Gastroesophageal sphincter (tissue), 4 donors: Measurements from ENCODE around the gene SPEF2. TPM values are rescaled to one million over a fixed set of nuclear protein-coding genes. Genes with fewer than 3 reads are reported as not detected.

ENCODE experiments used
- ATAC-seq: fragments of 150-250 bp; one replicate; pipeline ENCODE4 v1.9.1; 2016; ENCODE audit warnings: mild to moderate bottlenecking, moderate library complexity
- H3K27ac ChIP-seq, 4 donors: fragments of 200-600 bp; sonication (generic) in 3 of 4; 1 replicate in 3 of 4; 2 replicates in 1 of 4; pipeline ENCODE4 v1.5.1; 2016 to 2019
- H3K27me3 ChIP-seq: fragments of 200-600 bp; sonication (generic); one replicate; pipeline ENCODE4 v1.5.1; 2019
- H3K36me3 ChIP-seq, 2 donors: fragments of 200-600 bp; sonication (generic); one replicate each; pipeline ENCODE4 v1.5.1; 2019; ENCODE audit warnings: control low read depth in 1 of 2
- H3K4me1 ChIP-seq, 3 donors: fragments of 200-600 bp; sonication (generic); 1 replicate in 2 of 3; 2 replicates in 1 of 3; pipeline ENCODE4 v1.5.1; 2016 to 2019; ENCODE audit warnings: control low read depth in 2 of 3
- H3K4me3 ChIP-seq, 2 donors: fragments of 200-600 bp; sonication (generic); one replicate each; pipeline ENCODE4 v1.5.1; 2019; ENCODE audit warnings: mild to moderate bottlenecking in 1 of 2, moderate library complexity in 1 of 2
- H3K9me3 ChIP-seq, 3 donors: fragments of 200-600 bp; sonication (generic); one replicate each; pipeline ENCODE4 v1.5.1; 2017 to 2019; ENCODE audit warnings: control low read depth in 2 of 3
- EP300 ChIP-seq: sonication (generic); formaldehyde crosslinking; IDR thresholded peaks from one replicate; pipeline ENCODE4 v1.6.1; 2017; ENCODE audit warnings: antibody characterized with exemption, mild to moderate bottlenecking
- POLR2A ChIP-seq, 2 donors: fragments of 450-650 bp; IDR thresholded peaks; one replicate each; pipeline ENCODE4 v1.6.1; 2017; ENCODE audit warnings: antibody characterized with exemption in 2 of 2, mild to moderate bottlenecking in 2 of 2, moderate library complexity in 1 of 2
- POLR2AphosphoS5 ChIP-seq: sonication (generic); formaldehyde crosslinking; IDR thresholded peaks from one replicate; pipeline ENCODE4 v1.6.1; 2017; ENCODE audit warnings: antibody characterized with exemption
- WGBS, 2 donors: methylation state at CpG; one replicate each; pipeline ENCODE4 v1.1.5; 2018; ENCODE audit warnings: low coverage in 1 of 2; 5-methylcytosine and 5-hydroxymethylcytosine counted together
- total RNA-seq, 4 donors: library from RNA; depleted of rRNA; stranded (reverse); fragments of >200 nt; gene quantifications; one replicate each; pipeline ENCODE4 v1.1.0, GENCODE V29; 2016
- TF ChIP-seq, protein P1 (sequence below), 4 experiments: fragments of 200-600 bp in 2 of 4; fragments of 450-650 bp in 2 of 4; sonication (generic) in 1 of 4; IDR thresholded peaks; one replicate each; pipeline ENCODE4 v1.5.1; 2017 to 2019; ENCODE audit warnings: antibody characterized with exemption in 4 of 4, mild to moderate bottlenecking in 2 of 4, moderate library complexity in 2 of 4

The SPEF2 gene
- total RNA-seq, 4 donors from 2014 or later = 2.1 to 5.8 (median 3.1) TPM

- 71% methylated on average over 1 of the region's 1 CpG; no CpG with 5 or more reads in 1 of the 2 donors for WGBS, 2 donors
- no peak for ATAC-seq
- H3K4me3 ChIP-seq = no peak overlapping the region
Measured at GRCh38 chr5:35672995-35673394, 55.3 kb downstream of the SPEF2 start.

DNA sequence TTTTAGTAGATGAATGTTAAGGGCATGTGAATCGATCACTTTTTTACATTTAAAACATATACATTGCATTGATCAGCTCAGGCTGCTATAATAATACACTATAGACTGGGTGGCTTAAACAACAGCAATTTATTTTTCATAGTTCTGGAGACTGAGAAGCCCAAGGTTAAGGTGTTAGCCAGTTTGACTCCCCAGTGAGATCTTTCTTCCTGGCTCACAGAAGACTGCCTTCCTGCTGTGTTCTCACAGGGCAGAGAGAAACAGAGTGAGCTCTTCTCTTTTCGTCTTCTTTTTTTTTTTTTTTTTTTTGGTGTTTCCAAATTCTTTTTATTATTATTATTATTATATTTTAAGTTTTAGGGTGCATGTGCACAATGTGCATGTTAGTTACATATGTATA, 56.4 kb downstream of the SPEF2 start:
- Histone ChIP-seq H3K9me3 (no peaks in the 10 kb centered on the region), H3K27me3 (no peaks in the 10 kb centered on the region), H3K4me1 (peaks cover 0 to 7% (median 3%) of the 10 kb centered on the region in 3 donors), H3K27ac (no peak overlapping the region), H3K36me3 (no peaks in the 10 kb centered on the region), H3K4me3 (no peak overlapping the region)
- WGBS, 2 donors = 67 to 80% methylated on average over 2 of the region's 2 CpGs
- TF ChIP-seq POLR2AphosphoS5 = no peak
- no peak for ATAC-seq

More at GRCh38 chr5:35672995-35673394, 55.3 kb downstream of the SPEF2 start:
- Histone ChIP-seq H3K36me3 (no peaks in the 10 kb centered on the region), H3K9me3 (no peaks in the 10 kb centered on the region), H3K27me3 (no peaks in the 10 kb centered on the region), H3K4me1 (peaks cover 0 to 7% (median 3%) of the 10 kb centered on the region in 3 donors), H3K27ac (no peak overlapping the region)
- TF ChIP-seq, protein P1, sequence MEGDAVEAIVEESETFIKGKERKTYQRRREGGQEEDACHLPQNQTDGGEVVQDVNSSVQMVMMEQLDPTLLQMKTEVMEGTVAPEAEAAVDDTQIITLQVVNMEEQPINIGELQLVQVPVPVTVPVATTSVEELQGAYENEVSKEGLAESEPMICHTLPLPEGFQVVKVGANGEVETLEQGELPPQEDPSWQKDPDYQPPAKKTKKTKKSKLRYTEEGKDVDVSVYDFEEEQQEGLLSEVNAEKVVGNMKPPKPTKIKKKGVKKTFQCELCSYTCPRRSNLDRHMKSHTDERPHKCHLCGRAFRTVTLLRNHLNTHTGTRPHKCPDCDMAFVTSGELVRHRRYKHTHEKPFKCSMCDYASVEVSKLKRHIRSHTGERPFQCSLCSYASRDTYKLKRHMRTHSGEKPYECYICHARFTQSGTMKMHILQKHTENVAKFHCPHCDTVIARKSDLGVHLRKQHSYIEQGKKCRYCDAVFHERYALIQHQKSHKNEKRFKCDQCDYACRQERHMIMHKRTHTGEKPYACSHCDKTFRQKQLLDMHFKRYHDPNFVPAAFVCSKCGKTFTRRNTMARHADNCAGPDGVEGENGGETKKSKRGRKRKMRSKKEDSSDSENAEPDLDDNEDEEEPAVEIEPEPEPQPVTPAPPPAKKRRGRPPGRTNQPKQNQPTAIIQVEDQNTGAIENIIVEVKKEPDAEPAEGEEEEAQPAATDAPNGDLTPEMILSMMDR (IDR thresholded peaks at IDR 0.05) = no peak
- TF ChIP-seq POLR2AphosphoS5 (no peak), POLR2A (IDR thresholded peaks at IDR 0.05) (no peak), EP300 (no peak)

- no peaks in the 10 kb centered on the region for H3K9me3 ChIP-seq
- no peaks in the 10 kb centered on the region for H3K36me3 ChIP-seq
- no peak overlapping the region for H3K4me3 ChIP-seq
- no peaks in the 10 kb centered on the region for H3K27me3 ChIP-seq
- TF ChIP-seq POLR2A (IDR thresholded peaks at IDR 0.05) = no peak
- TF ChIP-seq EP300 = no peak
- no peak for TF ChIP-seq POLR2AphosphoS5
- TF ChIP-seq, protein P1 (IDR thresholded peaks at IDR 0.05) = no peak
- 89 to 92% methylated on average over 1 to 9 of the region's 12 CpGs for WGBS, 2 donors
- H3K4me1 ChIP-seq = peaks cover 0 to 7% (median 3%) of the 10 kb centered on the region in 3 donors
- ATAC-seq = no peak
- H3K27ac ChIP-seq = no peak overlapping the region
Measured at GRCh38 chr5:35675392-35675791, 57.7 kb downstream of the SPEF2 start.

GRCh38 chr5:35677878-35678277, 60.2 kb downstream of the SPEF2 start:
- no peak overlapping the region for H3K4me3 ChIP-seq
- H3K9me3 ChIP-seq = no peaks in the 10 kb centered on the region
- 93 to 100% methylated on average over 1 to 3 of the region's 5 CpGs for WGBS, 2 donors
- peaks cover 0 to 4% (median 3%) of the 10 kb centered on the region in 3 donors for H3K4me1 ChIP-seq
- ATAC-seq = no peak
- no peaks in the 10 kb centered on the region for H3K36me3 ChIP-seq
- no peaks in the 10 kb centered on the region for H3K27me3 ChIP-seq
- TF ChIP-seq POLR2A (IDR thresholded peaks at IDR 0.05) (no peak), EP300 (no peak), POLR2AphosphoS5 (no peak)
- TF ChIP-seq, protein P1 (IDR thresholded peaks at IDR 0.05) = no peak
- H3K27ac ChIP-seq = no peak overlapping the region

GRCh38 chr5:35678661-35679060, 61.0 kb downstream of the SPEF2 start:
- no peak for ATAC-seq
- no peak overlapping the region for H3K27ac ChIP-seq
- H3K4me1 ChIP-seq = no peaks in the 10 kb centered on the region
- H3K9me3 ChIP-seq = no peaks in the 10 kb centered on the region
- WGBS, 2 donors = 49 to 52% methylated on average over 2 to 3 of the region's 3 CpGs
- H3K36me3 ChIP-seq = no peaks in the 10 kb centered on the region
- H3K27me3 ChIP-seq = no peaks in the 10 kb centered on the region
- H3K4me3 ChIP-seq = no peak overlapping the region
- TF ChIP-seq, protein P1 (IDR thresholded peaks at IDR 0.05) = no peak
- TF ChIP-seq POLR2AphosphoS5 (no peak), POLR2A (IDR thresholded peaks at IDR 0.05) (no peak)
